ENCODE data around the gene SHOC2. TPM values are rescaled to one million over a fixed set of nuclear protein-coding genes. Genes with fewer than 3 reads are reported as not detected.
A peak's percentile ranks its signal among the peaks of the same experiment; 100 is the strongest.

SHOC2 gene
- 64.0 and 68.9 TPM in 2 replicates for total RNA-seq

GRCh38 chr10:110919349-110919931 is at the start of gene SHOC2:
TSS of gene SHOC2 (plus strand) at chr10:110919604. CDS start at chr10:110964359, 44,755 bp downstream.

GRCh38 chr10:110871298-110872084 is 47.9 kb upstream of the SHOC2 start, which contains the start of gene PDCD4:
TSS of gene PDCD4 (plus strand) at chr10:110871928. CDS start at chr10:110876028, 4,100 bp downstream.

GRCh38 chr10:110918643-110919348 is 608 bp upstream of the SHOC2 start, which contains the start of gene BBIP1:
TSS of gene BBIP1 (minus strand) at chr10:110919180. CDS start at chr10:110918157, 1,023 bp downstream.

Small RNAs within 50 kb of the gene (small RNA-seq; reads per million reads assigned to genes)
- 0.91 reads per million, percentile 15 among the genes with 10 or more reads in this experiment for gene MIR548E

Other genes with a start within 250 kb of the SHOC2 start
- gene PDCD4, start 47.7 kb upstream of the SHOC2 start, total RNA-seq: 30.3 and 44.9 TPM in 2 replicates
- 33.5 and 37.3 TPM in 2 replicates for gene BBIP1, start 424 bp upstream of the SHOC2 start, total RNA-seq
- 0.40 and 1.4 TPM in 2 replicates for gene ADRA2A, start 157.4 kb downstream of the SHOC2 start, total RNA-seq

All from thoracic aorta endothelial cell (primary cell).